GM19372 (cell line): ENCODE data around the gene SOX1.

Experiments used
- ATAC-seq: cut with Tn5 transposase; IDR thresholded peaks from one replicate; pipeline ENCODE4 v1.9.1; 2021; ENCODE audit warnings: mild to moderate bottlenecking, low read depth, moderate library complexity; ENCODE audit not compliant: unreplicated experiment

SOX1 gene

GRCh38 chr13:112071723-112072533 lies 5.0 kb downstream of the SOX1 start:
- no peak for ATAC-seq

GRCh38 chr13:112072534-112073244 lies 5.7 kb downstream of the SOX1 start:
- no peak for ATAC-seq

- ATAC-seq: no peak
Observed at GRCh38 chr13:112073245-112074138, 6.5 kb downstream of the SOX1 start.

GRCh38 chr13:112074139-112074865 lies 7.4 kb downstream of the SOX1 start:
- no peak for ATAC-seq

DNA sequence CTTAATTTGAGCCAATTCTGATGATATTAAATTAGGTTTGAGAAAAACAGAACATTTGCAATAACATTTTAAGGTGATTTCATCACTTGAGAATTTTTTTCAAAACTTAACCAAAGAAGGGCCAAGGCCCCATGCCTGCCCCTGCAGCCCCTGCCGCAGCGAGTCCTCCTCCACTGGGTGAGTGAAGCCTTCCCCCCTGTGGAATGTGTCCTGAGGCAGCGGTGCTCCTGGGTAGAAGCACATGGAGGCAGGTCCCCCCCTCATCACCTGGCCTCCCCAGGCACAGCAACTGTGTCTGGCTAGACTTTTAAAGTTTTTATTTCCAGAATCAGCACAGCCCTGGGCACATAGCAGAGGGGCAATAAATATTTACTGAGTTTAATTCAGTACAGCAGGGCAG lies 10.8 kb downstream of the SOX1 start:
- ATAC-seq: no peak

- ATAC-seq: no peak
Observed at GRCh38 chr13:112078216-112078615, 11.3 kb downstream of the SOX1 start.

GRCh38 chr13:112078879-112079531 lies 12.1 kb downstream of the SOX1 start:
- no peak for ATAC-seq

GRCh38 chr13:112079696-112080095 lies 12.7 kb downstream of the SOX1 start:
- no peak for ATAC-seq

DNA sequence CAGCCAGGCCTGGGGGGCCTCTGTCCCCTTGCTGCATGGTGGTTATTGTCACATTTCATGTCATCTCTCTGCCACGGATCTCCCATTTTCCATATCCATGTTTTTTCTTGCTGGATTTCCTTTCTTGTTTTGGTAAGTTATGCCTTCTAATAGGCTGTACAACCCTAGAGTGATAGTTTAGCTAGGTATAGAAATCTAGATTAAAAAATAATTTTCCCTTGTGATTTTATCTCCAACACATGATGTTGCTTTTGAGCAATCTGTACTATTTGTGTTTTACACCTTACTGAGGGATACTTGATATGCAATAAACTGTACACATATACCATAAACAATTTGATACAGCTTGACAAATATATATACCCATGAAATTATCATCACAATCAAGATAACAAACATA lies 17.0 kb downstream of the SOX1 start:
- ATAC-seq: no peak

- no peak for ATAC-seq
Observed at GRCh38 chr13:112092453-112092852, 25.5 kb downstream of the SOX1 start.

GRCh38 chr13:112095354-112095753 lies 28.4 kb downstream of the SOX1 start:
- ATAC-seq: no peak

GRCh38 chr13:112096959-112097358 lies 30.0 kb downstream of the SOX1 start:
- ATAC-seq: no peak

DNA sequence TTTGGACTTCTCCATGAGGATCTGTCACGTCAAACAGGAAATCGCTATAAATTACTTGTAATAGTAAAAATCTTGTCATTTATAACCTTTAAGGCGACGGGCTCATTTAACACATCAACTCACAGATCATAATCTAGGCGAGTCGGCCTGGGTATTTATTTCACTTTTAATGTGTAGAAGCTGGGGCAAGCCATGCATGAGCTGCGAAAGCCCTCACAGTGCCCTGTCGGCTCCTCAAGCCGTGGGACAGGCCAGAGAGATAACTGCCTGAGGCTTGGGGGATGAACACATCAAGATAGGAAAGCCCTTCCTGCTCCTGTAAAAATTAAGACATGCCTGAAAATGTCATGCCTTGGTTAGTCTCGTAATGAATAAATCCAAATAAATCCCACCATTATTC lies 30.8 kb downstream of the SOX1 start:
- ATAC-seq: no peak

DNA sequence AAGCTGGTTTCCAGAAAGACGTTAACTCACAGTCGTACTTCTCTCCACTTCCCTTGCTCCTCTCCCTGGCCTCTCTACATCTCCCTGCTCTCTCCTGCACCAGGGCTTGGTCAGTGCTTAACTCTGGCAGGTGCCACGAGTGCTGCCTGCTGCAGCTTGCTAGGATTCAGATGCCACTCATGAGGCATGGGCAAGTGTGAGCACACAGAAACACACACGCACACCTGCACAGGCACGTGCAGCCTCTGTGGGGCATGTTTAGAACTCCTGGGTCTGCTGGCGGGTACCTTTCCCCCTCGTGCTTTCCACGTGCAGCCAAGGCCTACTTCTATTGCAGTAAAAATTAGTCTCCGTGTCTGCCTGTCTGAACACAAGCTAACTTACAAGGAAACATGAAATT lies 31.8 kb downstream of the SOX1 start:
- no peak for ATAC-seq

DNA sequence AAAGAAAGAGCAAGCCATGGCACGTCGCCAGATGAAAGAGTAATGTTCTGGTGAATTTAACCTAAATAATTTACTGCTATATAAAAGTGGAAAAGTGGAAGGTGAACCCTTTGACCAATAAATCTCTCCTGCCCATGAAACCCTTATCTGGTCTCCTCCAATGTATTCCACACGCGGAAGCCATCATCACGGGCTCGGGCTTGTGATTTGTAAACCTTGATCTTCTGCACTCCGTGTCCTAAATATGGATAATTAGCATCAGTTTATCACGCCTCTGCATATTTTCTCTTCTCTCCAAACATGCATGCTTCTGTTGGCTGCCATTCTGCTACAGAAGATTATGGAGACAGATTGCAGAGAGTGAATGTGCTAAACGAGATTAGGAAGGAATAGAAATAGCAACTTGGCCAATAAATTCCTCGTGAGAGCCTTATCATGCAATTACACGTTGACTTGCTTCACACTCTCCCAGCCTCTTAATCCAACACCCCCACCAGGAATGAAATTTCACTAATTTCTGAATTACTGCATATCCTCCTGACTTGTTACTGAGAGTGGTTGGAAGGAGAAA lies 34.5 kb downstream of the SOX1 start:
- ATAC-seq: no peak

DNA sequence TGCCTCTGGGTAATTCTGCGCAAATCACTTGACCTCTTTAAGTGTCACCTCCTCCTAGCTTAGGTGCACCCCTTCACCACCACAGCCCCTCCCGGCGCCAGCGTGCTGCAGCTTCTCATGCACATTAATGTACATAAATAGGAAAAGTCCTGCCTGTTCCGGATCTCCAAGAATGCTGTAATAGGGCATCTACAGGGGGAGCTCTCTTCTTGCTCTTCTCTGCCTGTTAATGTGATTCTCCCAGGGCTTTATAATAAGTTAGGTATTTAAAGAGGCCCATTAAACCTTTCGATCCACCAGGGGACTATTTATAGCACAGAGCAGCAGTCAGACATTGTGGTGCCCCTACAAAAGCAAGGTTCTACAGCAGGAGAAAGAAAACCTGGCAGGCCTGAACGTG lies 35.3 kb downstream of the SOX1 start:
- no peak for ATAC-seq

DNA sequence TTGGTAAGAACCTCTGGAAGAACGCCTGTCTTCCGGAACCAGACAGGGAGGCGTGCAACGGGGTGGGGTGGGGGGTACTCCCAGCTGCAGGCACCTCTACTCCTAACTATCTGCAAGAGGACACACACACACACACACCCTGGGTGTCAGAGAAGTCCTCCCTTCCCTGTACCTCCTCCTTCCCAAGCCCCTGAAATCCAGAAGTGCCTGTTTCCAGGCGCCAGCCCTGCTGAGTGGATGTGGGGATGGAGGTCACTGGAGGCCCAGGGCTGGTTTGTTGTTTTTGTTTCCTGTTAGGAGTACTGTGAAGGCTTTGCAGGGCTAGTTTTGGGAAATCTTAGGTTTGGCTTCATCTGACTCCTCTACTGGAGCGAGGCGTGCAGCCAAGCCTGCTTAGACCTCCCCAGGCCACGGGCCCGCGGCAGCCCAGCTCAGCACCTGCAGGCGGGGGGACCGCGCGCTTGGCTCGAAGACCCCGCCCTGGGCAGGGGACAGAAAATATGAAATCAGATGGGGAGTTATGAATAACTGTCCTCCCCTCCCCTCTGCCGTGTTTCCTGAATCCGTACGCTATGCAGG lies 36.4 kb downstream of the SOX1 start:
- no peak for ATAC-seq

- ATAC-seq: no peak
Observed at GRCh38 chr13:112103961-112104880, 37.3 kb downstream of the SOX1 start.
